HG02588 (cell line): ENCODE data around the gene CENPX.

Experiments used
- ATAC-seq: cut with Tn5 transposase; IDR thresholded peaks from one replicate; pipeline ENCODE4 v1.9.1; 2021; ENCODE audit warnings: mild to moderate bottlenecking, moderate library complexity; ENCODE audit not compliant: unreplicated experiment

CENPX gene

DNA sequence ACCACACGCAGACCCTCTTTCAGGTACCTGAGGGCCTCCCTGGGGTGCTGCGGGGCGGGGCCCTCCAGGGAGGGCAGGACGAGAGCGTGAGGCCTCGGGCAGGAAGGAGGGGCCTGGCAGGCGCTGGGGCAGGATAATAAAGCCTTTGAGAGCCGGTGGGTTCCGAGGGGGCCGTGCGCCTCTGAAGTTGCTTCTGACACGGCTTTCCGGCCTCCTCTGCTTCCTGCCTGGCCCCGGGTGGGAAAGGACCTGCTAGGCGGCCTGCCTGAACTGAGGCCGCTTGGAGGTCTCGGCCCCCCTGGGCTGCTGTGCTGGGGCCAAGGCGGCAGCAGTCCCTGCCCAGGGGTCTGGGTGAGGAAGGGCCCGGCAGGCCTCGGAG lies 10.4 kb downstream of the CENPX start:
- ATAC-seq = no peak

- no peak for ATAC-seq
These were observed 11.0 kb downstream of the CENPX start for GRCh38 chr17:82011617-82012187.

- no peak for ATAC-seq
These were observed 11.8 kb downstream of the CENPX start for GRCh38 chr17:82010575-82011525.

DNA sequence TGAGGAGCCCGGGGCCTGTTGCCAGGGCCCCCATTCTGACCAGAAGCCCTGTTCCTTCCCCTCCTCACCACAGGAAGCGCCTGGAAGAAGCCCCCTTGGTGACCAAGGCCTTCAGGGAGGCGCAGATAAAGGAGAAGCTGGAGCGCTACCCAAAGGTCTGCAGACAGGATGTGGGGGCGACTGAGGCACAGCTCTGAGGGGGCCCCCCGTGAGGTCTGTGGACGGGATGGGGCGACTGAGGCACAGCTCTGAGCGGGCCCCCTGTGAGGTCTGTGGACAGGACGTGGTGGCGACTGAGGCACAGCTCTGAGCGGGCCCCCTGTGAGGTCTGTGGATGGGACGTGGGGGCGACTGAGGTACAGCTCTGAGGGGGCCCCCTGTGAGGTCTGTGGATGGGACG lies 13.3 kb downstream of the CENPX start:
- ATAC-seq = no peak

- ATAC-seq = no peak
These were observed 13.7 kb downstream of the CENPX start for GRCh38 chr17:82008941-82009405.

GRCh38 chr17:82008258-82008940 lies 14.3 kb downstream of the CENPX start:
- no peak for ATAC-seq

DNA sequence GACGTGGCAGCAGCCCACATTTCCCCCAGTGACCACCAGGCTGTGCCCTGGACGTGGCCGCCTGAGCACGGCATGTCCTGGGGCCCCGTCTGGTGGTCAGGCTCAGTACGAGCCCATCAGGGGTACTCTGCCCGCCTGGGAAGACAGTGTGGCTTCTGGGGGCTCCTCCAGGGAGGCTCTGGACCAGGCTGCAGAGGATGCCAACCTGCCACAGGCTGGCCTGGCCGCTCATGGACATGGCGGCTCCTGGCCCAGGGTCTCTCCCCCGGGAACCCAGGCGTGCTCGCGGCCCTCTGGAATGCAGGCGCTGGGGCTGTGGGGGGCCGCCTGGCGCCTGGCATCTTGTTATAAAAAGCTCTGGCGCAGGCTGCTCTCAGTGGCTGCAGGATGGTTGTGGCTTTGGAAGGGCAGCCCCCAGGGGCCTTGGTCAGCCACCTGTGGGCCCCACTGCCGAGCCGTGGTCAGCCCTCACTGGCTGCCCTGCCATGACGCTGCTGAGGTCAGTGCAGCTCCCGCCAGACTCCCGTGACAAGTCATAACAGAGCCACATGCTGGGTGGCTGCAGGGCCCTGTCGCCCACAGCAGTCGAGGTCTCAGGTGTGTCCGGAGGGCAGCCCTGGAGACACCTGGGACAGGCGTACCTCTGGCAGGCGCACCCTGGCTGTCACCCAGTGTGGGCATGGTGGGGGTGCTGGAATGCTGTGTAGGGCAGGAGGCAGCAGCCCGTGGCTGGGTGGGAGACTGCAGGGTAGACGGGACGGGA lies 15.0 kb downstream of the CENPX start:
- ATAC-seq = no peak

DNA sequence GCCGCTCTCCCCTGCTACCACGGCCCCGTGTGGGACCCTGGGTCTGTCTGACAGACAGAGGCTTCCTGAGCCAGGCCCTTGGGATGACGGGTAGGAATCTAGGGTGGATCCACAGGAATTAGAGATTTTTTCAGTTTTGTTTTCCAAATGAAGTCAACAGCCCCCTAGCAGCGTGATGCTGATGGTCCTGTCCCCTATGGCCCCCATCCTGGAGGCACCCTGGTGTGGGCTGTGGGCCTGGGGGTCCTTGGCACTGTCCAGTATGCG lies 15.5 kb downstream of the CENPX start:
- no peak for ATAC-seq

DNA sequence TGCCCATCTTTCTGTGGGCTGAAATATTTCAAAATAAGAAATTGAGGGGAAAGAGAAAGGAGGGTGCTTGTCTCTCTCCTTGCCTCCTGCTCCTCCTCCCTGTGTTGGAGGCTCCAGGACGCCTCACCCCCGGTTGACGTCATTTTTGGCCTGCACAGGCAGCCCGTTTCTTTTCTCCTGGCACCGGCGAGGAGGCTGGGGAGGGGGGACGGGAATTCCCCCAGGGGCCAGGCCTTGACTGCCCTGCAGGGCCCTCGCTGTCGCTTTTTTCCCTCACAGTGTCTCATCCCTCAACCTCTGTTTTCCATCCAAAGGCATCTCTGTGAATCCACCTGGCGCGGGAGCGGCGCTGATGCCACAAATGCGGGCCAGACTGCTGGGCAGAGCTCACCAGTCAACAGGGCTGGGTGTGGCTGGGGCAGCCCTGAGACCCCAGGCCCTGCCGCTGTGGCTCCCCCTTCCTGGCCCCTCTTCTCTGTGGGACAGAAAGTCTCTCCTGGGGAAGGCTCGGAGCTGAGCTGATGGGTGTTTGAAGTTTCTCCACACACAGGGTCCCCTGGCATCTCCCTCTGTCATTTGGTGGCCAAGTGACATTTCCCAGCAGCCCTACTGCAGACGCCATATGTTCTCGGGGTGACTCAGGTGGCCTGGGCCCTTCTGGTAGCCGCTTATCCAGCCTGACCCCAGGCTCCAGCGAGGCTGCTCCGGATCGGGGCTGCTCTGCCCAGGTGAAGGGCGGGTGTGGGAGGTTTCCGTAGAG lies 16.0 kb downstream of the CENPX start:
- ATAC-seq = no peak

GRCh38 chr17:82005701-82006348 lies 16.9 kb downstream of the CENPX start:
- no peak for ATAC-seq

DNA sequence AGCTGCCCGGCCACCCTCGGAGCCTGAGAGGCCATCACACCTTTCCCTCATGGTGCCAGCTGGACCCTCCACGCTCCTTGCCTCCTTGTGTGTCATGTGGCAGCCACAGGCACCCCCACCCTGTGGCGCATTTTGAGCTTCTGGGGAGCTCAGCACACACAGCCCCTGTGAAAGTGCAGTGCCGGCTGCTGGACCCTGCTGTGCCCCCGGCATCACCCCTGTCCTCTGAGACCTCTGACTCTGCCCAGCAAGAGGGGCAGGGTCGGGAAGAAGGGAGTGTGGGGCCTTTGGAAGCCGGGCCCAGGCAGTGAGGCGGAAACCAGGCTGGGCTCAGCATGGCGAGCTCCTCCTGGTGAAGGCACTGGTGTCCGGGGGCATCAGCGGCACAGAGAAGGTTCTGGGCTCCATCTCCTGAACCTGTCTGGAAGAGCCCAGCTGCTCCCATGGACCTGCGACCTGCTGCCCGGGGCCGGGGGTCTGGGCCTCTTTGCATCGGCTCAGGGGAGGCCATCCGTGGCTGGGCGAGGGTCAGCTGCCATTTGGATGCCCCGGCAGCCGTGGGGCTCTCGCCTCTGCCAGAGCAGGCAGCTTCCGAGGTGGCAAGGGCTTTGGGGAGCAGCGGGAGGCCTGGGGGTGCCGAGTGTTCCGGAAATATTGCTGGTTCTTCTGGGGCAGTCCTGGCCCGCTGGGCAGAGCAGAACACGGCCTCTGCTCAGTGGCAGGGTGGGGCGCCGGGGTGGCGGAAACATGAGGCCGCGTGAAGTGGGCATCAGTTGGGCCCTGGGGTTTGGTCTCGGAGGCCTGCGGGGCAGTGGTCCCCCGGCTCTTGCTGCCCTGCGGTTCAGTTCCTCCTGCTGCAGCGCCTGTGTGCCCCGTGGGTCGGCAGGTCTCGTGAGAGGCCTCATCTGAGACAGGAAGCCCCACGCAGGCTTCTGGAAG lies 17.9 kb downstream of the CENPX start:
- ATAC-seq = no peak

- no peak for ATAC-seq
These were observed 19.0 kb downstream of the CENPX start for GRCh38 chr17:82003411-82004381.

- no peak for ATAC-seq
These were observed 21.1 kb downstream of the CENPX start for GRCh38 chr17:82001571-82002056.

GRCh38 chr17:82000803-82001570 lies 21.7 kb downstream of the CENPX start:
- no peak for ATAC-seq

GRCh38 chr17:81999976-82000802 lies 22.5 kb downstream of the CENPX start:
- ATAC-seq = no peak

DNA sequence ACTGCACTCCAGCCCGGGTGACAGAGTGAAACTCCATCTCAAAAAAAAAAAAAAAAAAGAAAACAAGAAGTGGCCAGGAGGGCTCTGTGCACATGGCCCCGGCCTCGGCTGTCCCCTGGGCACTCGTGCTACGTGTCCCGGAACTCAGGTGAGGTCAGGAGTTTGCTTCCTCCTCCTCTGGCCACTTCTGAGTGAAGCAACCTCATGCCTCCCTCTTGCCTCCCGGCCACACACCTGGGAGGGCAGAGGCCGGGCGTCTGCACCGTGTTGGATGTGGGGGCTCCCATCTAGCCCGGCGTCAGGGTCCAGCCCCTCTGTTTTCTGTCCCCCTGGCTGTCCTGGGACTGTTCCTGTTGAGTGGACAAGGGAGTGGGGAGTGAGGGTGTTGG lies 23.1 kb downstream of the CENPX start:
- ATAC-seq = no peak
